Breast epithelium (tissue), 3 donors: Measurements from ENCODE around the gene LITAFD.

ENCODE experiments used
- CTCF ChIP-seq, 3 donors: fragments of 450-650 bp; IDR thresholded peaks; one replicate each; pipeline ENCODE4 v1.5.1; 2016 to 2017; ENCODE audit warnings: antibody characterized with exemption in 3 of 3, mild to moderate bottlenecking in 3 of 3, moderate library complexity in 3 of 3
- POLR2A ChIP-seq: fragments of 450-650 bp; IDR thresholded peaks from one replicate; pipeline ENCODE4 v1.6.1; 2016; ENCODE audit warnings: antibody characterized with exemption, mild to moderate bottlenecking, moderate library complexity
- POLR2AphosphoS5 ChIP-seq, 3 donors: sonication (generic); formaldehyde crosslinking; IDR thresholded peaks; one replicate each; pipeline ENCODE4 v1.6.1; 2017; ENCODE audit warnings: antibody characterized with exemption in 3 of 3

GRCh38 chr16:8859913-8860881 is 22.0 kb upstream of the LITAFD start:
- TF ChIP-seq POLR2AphosphoS5 (IDR thresholded peaks at IDR 0.05) (peak; percentile 46 to 74 (median 61)), CTCF (IDR thresholded peaks at IDR 0.05) (no peak), POLR2A (no peak)
